Astrocyte of the spinal cord (primary cell): ENCODE results near the gene CUL3.
A peak's percentile ranks its signal among the peaks of the same experiment; 100 is the strongest.

Experiments used
- DNase-seq: peaks from one replicate; pipeline ENCODE4 v3.0.0; 2011; ENCODE audit warnings: low read depth, low spot score
- H3K4me3 ChIP-seq: 2 replicates; pipeline ENCODE4 v1.5.1; 2011; ENCODE audit warnings: low read depth, mild to moderate bottlenecking, low read length, moderate library complexity
- CTCF ChIP-seq: IDR thresholded peaks from 2 replicates; pipeline ENCODE4 v1.5.1; 2012; ENCODE audit warnings: low read depth, mild to moderate bottlenecking, low read length, inconsistent platforms
- in situ Hi-C: cut with HindIII; loops from 2 replicates; pipeline ENCODE4 v1.10.0; 2017; ENCODE audit warnings: low sequenced_read_pairs

Gene CUL3

GRCh38 chr2:224442071-224442967, 142.8 kb downstream of the CUL3 start:
- TF ChIP-seq CTCF = no peak
- in situ Hi-C loops = no loop called here
- DNase-seq = peak; percentile 22
- peak overlapping the region; percentile 38 for H3K4me3 ChIP-seq

- H3K4me3 ChIP-seq = no peak overlapping the region
- no peak for DNase-seq
- in situ Hi-C loops = no loop called here
- TF ChIP-seq CTCF = no peak
Observed at GRCh38 chr2:224440988-224441387, 144.2 kb downstream of the CUL3 start.

DNA sequence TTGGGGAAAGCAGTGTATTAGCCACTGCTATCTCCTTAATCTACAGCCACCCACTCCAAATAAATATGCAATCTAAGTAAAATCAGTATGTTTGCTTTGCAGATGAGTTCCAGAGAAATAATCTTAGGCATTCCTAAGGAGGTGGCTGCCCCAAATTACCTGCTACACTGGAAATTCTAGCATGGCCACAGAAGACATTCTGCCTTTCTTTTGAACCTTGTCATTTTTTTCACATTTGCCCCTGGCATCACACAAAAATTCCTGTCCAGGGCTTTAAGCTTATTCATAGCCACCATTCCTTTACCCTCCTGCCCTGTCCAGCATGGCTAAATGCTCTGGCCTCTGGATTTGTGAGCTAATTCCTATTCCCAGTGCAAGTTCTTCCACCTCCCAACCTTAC, 146.4 kb downstream of the CUL3 start:
- TF ChIP-seq CTCF = no peak
- in situ Hi-C loops = no loop called here
- H3K4me3 ChIP-seq = no peak overlapping the region
- DNase-seq = no peak

DNA sequence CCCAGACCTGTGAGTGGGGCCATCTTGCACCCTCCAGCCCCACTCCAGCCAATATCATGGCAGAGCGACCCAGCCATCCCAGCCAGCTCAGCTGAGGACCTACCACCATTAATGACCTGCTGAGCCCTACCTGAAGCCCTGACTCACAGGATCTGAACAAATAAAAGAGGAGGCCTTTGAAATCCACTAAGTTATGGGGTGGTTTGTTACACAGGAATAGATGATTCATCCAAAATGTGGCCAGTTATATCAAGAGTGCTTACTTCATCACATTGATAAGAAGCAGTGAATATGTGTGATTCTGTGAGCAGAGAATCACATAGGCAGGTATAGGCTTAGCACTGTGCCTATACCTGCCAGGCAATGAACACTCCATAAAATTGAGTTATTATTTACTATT, 148.5 kb downstream of the CUL3 start:
- DNase-seq = peak; percentile 28

GRCh38 chr2:224434618-224435017, 150.5 kb downstream of the CUL3 start:
- in situ Hi-C loops = no loop called here

More for the DNA sequence above, 148.5 kb downstream of the CUL3 start:
- in situ Hi-C loops = no loop called here
- TF ChIP-seq CTCF = no peak
- no peak overlapping the region for H3K4me3 ChIP-seq

DNA sequence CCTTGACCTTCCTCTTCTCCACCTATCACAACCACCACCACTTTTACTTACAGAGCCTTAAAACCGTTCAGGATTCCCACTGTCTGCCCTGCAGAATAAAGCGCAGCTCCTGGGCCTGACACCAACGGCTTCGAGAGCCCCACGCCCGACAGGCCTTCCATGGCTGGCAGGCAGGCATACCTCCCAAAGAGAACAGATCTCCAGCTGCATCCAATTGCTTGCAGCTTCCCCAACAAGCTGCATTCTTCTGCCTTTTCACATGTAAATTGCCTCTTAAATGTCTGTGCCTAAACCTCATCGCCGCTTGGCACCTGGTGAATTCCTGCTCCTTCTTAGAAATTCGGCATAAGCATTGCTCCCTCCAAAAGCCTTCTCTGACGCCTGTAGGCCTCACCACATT, 151.7 kb downstream of the CUL3 start:
- in situ Hi-C loops = no loop called here
- no peak overlapping the region for H3K4me3 ChIP-seq
- no peak for TF ChIP-seq CTCF
- no peak for DNase-seq

More at GRCh38 chr2:224434618-224435017, 150.5 kb downstream of the CUL3 start:
- DNase-seq = no peak
- no peak overlapping the region for H3K4me3 ChIP-seq
- no peak for TF ChIP-seq CTCF
